Esophagus mucosa (tissue), 1 donor: ENCODE results near the gene LNX1. TPM values are rescaled to one million over a fixed set of nuclear protein-coding genes. Genes with fewer than 3 reads are reported as not detected.

Source experiments
- ATAC-seq: fragments of 200-7000 bp; cut with Tn5 transposase; one replicate; pipeline ENCODE4 v1.9.1; 2020
- total RNA-seq: library from RNA; stranded (reverse); gene quantifications from one replicate; pipeline ENCODE4 v1.2.4, GENCODE V29; 2023
- donor health status: DM: yes; HTN: yes; CAD: no.

The LNX1 gene
- 23.8 TPM for total RNA-seq

DNA sequence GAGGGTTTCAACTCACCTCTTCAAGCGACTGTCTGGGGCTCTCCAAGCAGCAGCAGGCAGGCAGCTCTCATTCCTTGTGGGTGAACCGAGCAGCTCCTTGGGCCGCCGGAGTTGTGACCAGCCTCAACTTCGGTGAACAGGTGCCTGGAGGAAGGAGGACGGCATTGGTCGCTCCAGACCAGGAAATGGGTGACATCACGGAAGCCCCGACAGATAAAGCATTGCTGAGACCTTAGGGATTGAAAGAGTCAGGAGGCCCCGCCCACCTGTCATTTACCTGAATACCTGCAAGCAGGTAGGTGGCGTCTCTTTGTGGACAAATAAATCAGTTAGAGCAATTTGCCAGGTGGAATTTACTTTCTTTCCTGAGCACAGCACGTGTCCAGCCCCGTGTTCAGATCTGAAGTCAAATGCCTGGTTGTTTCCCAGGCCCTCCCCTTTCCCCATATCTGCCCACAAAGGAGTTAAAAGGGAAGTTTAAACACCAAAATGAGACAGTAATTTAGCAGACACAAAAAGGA lies at the start of gene LNX1:
LNX1 (minus strand) TSS at position 115 of the 521 bp plus-strand sequence. CDS start 17,484 bp downstream, outside the sequence.
- ATAC-seq, result peak; percentile 88

DNA sequence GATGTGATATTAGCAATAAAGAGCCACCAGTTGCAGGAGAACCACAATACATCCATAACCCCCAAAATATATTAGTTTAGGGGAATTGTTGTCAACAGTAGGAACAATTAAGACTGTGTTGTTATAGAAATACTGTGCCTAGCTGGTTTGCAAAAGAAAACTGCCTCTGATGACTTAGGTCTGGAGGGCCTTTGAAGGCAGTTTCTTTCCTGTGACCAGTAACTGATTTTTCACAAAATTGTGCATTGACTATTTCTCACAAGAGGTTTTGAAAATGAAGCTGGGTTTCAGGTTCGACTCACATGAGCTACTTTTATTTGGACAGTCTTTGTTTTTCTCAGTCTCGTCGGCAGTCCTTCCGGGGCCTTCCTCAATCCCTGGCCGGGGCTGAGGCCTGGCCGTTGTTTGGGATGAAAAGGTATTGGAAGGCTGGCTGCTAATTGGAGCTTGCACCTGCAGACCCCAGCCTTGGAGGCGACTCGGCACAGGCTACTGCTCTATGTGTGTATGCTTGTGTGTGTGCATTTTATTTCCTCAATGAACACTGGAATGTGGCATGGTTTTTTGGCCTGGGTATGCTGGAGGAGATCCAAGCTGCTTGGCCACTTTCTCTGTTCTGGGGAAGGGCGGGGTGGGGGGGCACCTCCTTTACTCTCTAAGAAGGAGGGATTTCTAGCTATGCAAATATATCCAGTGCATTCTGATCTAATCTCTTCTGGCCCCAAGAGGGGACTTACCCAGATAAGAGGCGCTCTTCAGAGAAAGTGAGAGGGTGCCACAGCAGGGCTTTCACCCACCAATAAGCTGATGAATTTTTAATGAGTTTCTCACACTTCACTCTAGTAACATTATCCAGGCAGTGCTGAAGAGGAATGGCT lies 49.5 kb upstream of the LNX1 start:
- no peak for ATAC-seq

DNA sequence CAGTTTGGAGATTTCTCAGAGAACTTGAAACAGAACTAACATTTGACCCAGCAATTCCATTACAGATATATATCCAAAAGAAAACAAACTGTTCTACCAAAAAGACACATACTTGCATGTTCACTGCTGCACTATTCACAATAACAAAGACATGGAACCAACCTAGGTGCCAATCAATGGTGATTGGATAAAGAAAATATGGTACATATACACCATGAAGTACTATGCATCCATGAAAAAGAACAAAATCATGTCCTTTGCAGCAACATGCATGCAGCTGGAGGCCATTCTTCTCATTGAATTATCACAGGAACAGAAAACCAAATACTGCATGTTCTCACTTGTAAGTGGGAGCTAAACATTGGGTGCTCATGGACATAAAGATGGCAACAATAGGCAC lies 47.6 kb upstream of the LNX1 start:
- ATAC-seq, result no peak

DNA sequence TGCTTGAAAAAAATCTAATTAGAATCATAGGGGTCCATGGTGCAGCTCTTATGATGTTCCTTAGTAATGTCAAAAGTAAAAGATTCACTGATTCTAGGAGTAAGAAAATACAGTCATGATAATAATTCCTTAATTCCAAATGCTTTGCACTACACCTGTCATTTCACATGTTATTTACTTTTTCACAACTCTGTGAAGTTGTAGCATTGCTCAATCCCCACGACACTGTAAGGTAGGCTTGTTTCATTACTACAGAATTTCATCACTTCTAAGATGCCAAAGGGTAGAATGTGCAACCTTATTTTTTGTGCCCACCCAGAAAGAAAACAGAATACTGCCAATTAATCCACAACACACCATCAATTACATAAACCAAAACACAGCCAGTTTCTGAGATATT lies 46.1 kb upstream of the LNX1 start:
- ATAC-seq, result no peak

DNA sequence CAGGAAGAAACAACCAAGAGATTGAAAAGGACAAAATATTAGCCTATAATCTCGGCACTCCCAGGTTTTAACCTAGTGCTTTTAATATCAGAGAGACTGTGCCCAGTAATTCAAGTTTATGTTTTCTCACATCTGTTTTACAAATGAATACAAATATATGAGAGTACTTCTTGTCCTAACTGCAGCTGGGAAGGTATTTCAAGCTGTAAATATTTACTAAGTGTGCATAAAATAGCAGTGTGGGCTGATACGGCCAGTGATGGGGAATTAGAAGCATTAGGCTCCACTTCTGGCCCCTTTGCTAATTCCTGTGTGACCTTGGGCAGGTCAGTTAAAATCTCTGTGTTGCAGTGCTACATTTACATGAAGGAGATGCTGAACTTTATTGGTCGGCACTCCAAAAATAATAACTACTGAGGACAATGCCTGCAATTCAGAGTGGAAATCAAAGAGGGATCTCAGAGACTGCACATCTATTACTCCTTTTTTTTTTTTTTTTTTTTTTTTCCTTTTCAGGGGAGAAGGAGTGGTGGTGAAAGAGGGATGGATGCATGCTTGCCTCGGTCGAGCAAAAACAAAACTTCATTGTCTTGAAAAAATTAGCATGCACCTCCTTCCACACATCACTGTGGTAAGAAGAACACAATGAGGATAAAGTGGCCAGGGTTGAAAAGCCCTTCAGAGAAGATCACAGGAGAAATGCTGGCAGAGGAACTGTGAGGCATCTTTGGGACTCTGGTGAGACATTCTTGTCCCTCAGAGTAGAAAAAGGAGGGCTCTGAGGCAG lies 44.6 kb upstream of the LNX1 start:
- no peak for ATAC-seq

DNA sequence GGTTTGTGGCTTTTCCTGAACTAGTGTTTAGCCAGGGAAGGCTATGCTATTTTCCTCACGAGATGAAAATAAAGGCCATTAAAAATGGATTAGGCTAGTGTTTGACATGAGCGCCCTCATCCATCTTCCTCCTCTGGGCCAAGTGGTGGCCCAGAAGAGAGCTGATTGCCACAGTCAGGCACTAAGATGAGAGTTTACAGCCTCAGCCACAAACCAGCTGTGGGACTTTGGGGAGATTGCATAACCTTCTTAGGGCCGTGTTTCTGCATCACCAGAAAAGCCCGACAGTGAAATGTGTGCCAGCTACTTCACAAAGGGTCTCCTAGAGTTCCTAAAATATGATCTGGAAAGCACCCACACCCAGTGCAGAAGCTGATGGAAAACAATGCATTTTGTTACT lies 42.3 kb upstream of the LNX1 start:
- ATAC-seq, result no peak

DNA sequence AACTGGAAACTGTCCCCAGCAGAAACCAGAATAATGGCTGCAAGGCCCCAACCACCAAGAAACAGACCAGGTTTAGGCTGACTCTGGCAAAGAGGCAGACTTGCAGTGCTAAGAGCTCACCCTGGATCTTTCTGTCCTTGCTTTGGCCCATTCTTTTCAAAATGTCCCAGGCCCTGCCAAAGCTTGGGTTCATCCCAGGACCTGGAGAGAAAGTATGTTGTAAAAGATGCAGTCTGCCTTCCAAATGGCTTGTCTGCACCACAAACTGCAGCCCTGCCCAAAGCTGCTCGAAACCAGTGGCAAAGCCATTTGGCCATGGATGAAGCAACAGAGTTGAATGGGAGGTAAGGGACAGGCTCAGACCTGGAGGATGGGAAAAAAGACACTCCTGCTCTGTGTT lies 38.0 kb upstream of the LNX1 start:
- ATAC-seq, result no peak

DNA sequence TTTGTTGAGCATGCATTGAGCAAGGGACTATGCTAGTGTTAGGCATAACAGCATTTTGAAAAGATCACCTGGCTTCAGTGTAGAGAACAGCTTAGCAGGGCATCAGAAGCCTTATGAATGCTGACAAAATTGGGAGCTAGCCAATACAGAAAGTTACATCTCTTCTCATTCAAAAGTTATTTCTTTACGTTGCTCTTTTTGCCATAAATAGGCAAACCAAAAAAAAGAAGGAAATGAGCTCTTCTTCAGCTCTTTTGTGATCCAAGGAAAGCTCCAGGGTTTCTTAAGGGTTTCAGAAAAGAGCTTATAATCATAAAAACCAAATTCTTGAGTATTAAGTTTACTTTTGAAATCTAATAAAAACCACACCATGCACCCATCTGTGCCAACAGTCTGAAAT lies 35.2 kb upstream of the LNX1 start:
- no peak for ATAC-seq

DNA sequence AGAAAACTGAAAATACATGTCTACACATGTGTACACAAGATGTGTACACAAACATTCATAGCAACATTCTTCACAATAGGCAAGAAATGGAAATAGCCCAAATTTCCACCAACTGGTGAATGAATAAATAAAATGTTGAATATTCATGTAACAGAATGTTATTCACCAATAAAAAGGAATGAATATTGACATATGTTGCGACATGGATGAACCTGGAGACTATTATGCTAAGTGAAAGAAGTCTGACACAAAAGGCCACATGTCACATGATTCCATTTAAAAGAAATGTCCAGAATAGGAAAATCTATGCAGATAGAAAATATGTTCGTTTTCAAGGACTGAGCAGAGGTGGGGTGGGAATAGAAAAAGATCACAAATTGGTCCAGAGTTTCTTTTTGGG lies 34.6 kb upstream of the LNX1 start:
- ATAC-seq, result no peak

DNA sequence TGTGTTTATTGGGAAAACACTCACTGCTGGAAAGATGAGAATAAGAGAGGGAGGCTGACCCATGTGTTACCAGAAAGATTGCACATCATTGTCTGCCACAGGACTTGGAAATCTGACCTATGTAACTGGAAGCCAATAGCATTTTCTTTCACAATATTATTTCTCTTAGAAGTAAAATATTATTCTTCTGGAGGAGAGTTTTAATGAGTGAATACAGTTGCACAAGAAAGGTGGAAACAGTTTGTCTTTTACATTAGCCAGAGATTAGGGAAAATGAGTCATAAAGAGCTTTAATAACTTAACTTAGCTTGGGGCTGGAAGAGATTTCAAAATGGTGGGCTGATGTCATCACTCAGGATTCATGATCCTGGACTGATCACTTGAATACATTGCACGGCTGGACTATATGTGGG lies 31.5 kb upstream of the LNX1 start:
- ATAC-seq, result peak; percentile 90

DNA sequence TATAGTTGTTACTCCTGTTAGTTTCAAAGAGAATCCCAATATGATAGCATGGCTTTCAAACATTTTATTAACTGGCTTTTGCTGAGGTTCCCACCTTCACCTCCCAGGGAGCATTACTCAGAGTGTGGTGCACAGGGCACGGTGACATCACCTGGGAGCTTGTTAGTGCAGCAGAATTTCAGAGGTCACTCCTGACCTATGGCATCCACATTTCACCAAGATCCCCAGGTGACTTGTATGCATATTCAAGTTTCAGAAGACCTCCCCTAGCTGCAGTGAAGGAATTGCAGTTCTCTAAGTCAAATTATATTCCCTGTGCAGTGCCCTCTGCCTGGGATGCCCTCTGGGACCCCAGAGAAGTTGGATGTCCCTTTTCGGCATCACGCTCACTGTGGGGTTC lies 29.7 kb upstream of the LNX1 start:
- no peak for ATAC-seq

DNA sequence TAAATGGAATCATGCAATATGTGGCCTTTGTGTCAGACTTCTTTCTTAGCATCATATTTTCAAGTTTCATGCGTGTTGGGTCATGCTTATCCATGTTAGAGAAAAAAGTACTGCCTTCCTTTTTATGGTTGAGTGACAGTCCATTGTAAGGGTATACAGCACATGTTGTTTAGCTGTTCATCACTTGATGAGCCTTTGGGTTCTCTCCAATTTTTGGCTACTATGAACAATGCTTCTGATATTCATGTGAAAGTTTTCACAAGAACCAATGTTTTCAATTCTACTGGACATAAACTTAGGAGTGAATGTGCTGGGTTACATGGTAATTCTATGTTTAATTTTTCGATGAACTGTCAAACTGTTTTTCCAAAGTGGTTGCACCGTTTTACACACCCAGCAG lies 28.1 kb upstream of the LNX1 start:
- ATAC-seq, result no peak

DNA sequence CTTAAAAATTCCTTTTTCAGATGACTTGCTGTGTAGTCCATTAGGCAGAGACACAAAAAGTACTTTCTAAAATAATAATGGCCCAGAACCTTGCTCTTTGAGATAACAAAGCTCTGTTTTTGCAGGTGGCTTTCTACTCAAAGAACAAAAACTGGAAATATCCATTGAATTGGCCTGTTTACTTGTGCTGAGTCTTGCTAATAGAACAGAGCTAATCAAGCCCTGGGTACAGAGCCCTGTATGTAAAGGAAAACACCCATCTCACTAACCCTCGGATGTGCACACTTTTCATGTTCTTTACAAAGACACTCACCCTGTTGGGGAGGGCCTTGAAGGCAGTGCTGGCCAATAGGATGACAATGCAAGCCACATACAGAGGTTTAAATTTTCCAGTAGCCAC lies 27.0 kb upstream of the LNX1 start:
- no peak for ATAC-seq

DNA sequence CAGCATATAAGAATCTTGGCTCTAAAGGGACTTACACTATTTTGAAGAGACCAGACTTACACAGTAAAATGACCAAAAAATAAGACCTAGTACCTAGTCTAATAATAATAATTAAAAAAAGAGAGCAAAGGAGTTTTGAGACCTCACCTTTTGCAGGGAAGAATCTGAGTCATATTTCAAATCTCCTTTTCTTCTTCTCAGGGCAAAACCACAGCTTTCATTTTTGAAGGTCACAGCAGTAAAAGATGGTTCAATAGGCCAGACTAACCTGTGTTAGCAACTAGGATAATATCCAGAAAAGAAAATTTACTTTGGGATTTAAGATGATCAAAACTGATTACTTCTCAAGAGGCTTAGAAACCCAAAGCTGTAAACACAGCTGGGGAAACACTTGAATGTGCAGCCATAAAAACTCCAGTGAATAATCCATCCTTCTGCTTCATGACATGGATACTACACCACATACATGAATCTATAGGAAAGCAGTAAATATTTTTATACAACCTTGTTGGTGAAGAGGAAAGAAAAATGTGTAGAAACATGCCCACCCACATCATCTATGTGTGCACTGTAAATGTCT lies 25.9 kb upstream of the LNX1 start:
- no peak for ATAC-seq

DNA sequence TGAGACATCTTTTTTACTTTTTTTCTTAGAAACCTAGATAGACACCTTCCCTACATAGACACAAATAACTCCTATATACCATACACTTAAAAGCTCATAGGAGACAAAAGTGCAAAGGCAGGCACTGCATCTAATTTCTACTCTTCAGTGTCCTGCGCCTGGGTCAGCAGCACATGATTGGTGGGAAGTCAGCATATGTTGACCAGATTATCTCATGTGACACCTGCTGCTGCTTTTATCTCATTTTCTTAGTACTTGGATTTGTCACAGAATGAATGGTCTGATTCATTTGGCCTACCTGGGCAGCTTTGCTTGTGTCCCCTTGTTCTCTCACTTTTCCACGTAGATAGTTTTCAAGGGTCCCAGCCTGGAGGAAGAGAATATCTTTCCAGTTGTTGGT lies 24.9 kb upstream of the LNX1 start:
- no peak for ATAC-seq

DNA sequence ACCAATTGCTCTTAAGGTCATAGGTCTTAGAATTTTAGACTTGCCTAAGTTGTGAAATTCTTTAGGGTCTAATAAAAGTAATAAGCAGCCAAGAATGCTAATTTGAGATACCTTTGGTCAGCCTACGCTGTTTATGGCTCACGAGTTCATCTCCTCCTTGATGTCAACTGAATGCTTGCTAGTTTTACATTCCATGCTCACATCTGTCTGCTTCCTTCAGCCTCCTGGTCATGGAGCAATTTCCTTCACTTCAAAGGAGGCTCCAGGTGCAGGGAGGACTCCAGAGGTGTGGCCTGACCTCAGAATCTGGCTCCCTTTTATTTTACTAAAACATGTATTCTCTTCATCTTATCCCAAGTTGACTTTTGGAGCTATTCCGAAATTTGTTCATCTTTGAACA lies 23.3 kb upstream of the LNX1 start:
- ATAC-seq, result peak; percentile 41

DNA sequence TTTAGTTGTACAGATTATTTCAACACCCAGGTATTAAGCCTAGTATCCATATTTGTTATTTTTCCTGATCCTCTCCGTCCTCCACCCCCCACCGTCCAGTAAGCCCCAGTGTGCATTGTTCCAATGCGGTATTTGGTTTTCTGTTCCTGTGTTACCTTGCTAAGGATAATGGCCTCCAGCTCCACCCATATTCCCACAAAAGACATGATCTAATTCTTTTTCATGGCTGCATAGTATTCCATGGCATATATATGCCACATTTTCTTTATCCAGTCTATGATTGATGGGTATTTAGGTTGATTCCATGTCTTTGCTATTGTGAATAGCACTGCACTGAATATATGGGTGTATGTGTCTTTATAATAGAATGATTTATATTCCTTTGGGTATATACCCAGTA lies 22.1 kb upstream of the LNX1 start:
- no peak for ATAC-seq

DNA sequence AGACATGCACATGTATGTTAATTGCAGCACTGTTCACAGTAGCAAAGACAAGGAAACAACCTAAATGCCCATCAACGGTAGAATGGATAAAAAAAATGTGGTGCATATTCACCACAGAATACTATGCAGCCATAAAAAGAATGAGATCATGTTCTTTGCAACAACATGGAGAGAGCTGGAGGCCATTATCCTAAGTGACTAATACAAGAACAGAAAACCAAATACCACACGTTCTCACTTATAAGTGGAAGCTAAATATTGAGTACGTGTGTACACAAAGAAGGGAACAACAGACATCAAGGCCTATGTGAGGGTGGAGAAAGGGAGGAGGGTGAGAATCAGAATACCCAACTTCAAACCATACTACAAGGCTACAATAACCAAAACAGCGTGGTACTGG lies 17.4 kb upstream of the LNX1 start:
- ATAC-seq, result no peak

DNA sequence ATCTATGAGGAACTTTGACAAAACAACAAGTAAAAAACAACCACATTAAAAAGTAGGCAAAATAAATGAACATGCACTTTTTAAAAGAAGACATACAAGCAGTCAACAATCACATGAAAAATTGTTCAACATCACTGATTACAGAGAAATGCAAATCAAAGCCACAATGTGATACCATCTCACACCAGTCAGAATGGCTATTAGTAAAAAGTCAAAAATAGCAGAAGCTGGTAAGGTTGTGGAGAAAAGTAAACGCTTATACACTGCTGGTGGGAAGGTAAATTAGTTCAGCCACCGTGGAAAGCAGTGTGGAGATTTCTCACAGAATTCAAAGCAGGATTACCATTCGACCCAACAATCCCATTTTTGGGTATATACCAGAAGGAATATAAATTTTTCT lies 17.0 kb upstream of the LNX1 start:
- no peak for ATAC-seq

DNA sequence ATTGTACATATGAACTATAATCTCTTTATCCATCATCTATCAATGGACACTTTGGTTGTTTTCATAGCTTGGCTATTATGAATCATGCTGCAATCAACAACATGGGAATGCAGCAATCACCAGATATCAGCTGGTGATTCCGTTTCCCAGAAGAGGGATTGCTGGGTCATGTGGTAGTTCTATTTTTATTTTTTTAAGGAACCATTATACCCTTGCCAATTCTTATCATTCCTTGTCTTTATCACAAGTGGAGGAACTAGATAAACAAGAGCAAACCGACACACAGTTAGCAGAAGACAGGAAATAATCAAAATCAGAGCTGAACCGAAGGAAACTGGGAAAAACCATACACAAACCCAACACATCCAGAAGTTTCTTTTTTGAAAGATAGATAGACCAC lies 14.5 kb upstream of the LNX1 start:
- ATAC-seq, result no peak

DNA sequence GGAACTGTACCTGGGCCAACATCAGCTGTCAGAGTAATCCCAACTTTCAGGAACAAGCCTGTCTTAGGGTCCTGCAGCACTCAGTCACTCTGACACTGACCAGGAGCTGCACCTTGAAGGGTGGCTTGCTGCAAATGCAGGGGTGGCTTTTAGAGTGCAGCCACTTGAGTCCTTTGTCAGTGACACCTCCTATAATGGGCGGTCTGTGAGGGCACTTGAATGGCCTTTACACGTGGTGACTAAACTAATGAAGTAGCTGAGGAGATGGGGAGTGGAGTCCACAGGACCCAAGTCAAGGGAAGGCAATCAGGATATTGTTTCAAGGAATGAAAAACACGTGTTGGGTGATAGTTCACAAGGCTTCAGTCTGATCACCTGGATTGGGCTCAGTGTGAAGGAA lies 11.1 kb upstream of the LNX1 start:
- no peak for ATAC-seq

DNA sequence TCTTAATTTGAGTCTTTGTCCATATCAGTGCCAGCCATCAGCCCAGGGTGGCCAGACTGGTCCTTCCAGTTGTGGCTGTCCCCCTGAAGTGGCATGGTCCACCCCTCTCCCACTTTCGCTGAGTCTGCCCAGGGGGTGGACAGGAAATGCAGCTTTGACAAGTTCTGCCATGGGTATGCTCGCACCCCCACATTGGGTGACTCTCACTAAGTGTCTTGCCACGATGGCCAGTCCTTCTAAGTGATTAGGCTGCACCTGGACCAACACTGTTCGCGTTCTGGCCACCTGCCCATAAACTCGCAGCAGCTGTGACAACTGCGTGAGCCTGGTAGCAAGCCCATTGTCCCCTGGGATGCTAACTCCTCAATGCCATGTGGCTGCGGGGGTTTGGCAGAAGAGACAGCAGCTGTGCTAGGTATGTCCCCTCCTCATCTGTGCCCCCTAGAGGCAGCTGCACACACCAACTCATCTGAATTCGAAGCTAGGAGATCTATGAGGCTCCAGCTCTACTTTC lies 10.0 kb upstream of the LNX1 start:
- ATAC-seq, result peak; percentile 29

DNA sequence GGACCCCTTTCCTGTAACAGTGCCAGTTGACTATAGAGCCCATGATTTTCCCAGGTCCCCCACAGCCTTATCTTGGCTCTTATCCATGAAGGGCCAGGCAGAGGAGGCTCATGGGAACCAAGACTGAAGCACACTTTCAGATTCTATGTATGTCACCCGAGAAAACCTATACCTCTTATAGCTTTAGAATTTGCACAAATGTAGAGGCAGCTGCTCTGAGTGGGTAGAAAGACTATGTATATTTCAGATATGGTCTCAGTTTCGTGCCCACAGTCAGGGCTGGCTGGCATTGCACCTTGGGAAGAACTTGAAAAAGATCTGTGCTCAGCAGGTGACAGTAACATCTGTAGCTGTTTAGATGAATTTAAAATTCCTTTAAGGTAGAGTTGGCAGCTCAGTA lies 8.3 kb upstream of the LNX1 start:
- ATAC-seq, result no peak
